HG02678 (cell line): Measurements from ENCODE around the gene KIAA1210.

Experiments used
- ATAC-seq: cut with Tn5 transposase; IDR thresholded peaks from one replicate; pipeline ENCODE4 v1.9.1; 2021; ENCODE audit warnings: mild to moderate bottlenecking, moderate library complexity; ENCODE audit not compliant: unreplicated experiment

KIAA1210 gene

GRCh38 chrX:119093991-119094735 is 33.4 kb downstream of the KIAA1210 start:
- no peak for ATAC-seq

GRCh38 chrX:119090627-119091026 is 37.0 kb downstream of the KIAA1210 start:
- ATAC-seq: no peak

GRCh38 chrX:119089619-119090018 is 38.0 kb downstream of the KIAA1210 start:
- no peak for ATAC-seq

GRCh38 chrX:119087121-119087520 is 40.5 kb downstream of the KIAA1210 start:
- no peak for ATAC-seq

- no peak for ATAC-seq
Observed at GRCh38 chrX:119084766-119085165, 42.8 kb downstream of the KIAA1210 start.

- ATAC-seq: no peak
Observed at GRCh38 chrX:119082278-119082677, 45.3 kb downstream of the KIAA1210 start.

- ATAC-seq: no peak
Observed at GRCh38 chrX:119075270-119076025, 52.2 kb downstream of the KIAA1210 start.

- no peak for ATAC-seq
Observed at GRCh38 chrX:119073911-119074310, 53.7 kb downstream of the KIAA1210 start.

- no peak for ATAC-seq
Observed at GRCh38 chrX:119073200-119073905, 54.3 kb downstream of the KIAA1210 start.

- no peak for ATAC-seq
Observed at GRCh38 chrX:119072744-119073143, 54.9 kb downstream of the KIAA1210 start, which contains the start of gene CT47C1. Gene CT47C1, plus strand, starts transcription at chrX:119072993. Its CDS starts 233 bp downstream, at chrX:119073226.

- ATAC-seq: peak; percentile 61
Observed at GRCh38 chrX:119071381-119071780, 56.2 kb downstream of the KIAA1210 start.

GRCh38 chrX:119069762-119070161 is 57.9 kb downstream of the KIAA1210 start:
- ATAC-seq: no peak

GRCh38 chrX:119069128-119069527 is 58.5 kb downstream of the KIAA1210 start:
- ATAC-seq: no peak

GRCh38 chrX:119067023-119067739 is 60.4 kb downstream of the KIAA1210 start:
- no peak for ATAC-seq

GRCh38 chrX:119063428-119063827 is 64.2 kb downstream of the KIAA1210 start:
- no peak for ATAC-seq

- ATAC-seq: no peak
Observed at GRCh38 chrX:119062750-119063374, 64.8 kb downstream of the KIAA1210 start.

GRCh38 chrX:119055687-119056086 is 71.9 kb downstream of the KIAA1210 start:
- no peak for ATAC-seq

- no peak for ATAC-seq
Observed at GRCh38 chrX:119045884-119046283, 81.7 kb downstream of the KIAA1210 start.

- ATAC-seq: no peak
Observed at GRCh38 chrX:119042996-119043395, 84.6 kb downstream of the KIAA1210 start.

- ATAC-seq: no peak
Observed at GRCh38 chrX:119042040-119042439, 85.6 kb downstream of the KIAA1210 start.
